GM13976 (cell line): ENCODE data around the gene PSMC4.

Experiments used
- DNase-seq: peaks from one replicate; pipeline ENCODE4 v3.0.0; 2012; ENCODE audit warnings: low spot score
- in situ Hi-C: fragments of 300-500 bp; cut with MboI; formaldehyde crosslinking; loops from one replicate; pipeline ENCODE4 v1.12.0; 2022; ENCODE audit warnings: low sequenced_read_pairs, mixed read lengths, inconsistent platforms; ENCODE audit not compliant: unreplicated experiment
- TF ChIP-seq, protein P1 (sequence below): IDR thresholded peaks from 2 replicates; pipeline ENCODE4 v1.5.1; 2012; ENCODE audit warnings: borderline replicate concordance, mild to moderate bottlenecking; ENCODE audit not compliant: insufficient read depth; ENCODE audit errors: extremely low read depth, missing control alignments, control extremely low read depth

PSMC4 gene

DNA sequence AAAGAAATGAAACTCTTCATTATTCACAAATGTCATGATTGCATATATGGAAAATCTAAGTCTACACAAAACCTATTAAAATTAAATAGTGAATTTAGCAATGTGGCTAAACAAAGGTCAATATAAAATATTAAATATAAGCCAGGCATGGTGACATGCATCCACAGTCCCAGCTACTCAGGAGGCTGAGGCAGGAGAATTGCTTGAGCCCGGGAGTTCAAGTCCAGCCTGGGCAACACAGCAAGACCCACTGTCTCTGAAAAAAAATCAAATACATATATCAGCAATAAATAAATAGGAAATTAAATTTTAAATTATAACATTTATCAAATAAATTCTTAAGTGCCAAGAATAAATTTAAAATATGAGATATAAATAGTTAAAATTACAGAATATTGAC, 11.9 kb downstream of the PSMC4 start:
- in situ Hi-C loops, result no loop called here
- TF ChIP-seq, protein P1, sequence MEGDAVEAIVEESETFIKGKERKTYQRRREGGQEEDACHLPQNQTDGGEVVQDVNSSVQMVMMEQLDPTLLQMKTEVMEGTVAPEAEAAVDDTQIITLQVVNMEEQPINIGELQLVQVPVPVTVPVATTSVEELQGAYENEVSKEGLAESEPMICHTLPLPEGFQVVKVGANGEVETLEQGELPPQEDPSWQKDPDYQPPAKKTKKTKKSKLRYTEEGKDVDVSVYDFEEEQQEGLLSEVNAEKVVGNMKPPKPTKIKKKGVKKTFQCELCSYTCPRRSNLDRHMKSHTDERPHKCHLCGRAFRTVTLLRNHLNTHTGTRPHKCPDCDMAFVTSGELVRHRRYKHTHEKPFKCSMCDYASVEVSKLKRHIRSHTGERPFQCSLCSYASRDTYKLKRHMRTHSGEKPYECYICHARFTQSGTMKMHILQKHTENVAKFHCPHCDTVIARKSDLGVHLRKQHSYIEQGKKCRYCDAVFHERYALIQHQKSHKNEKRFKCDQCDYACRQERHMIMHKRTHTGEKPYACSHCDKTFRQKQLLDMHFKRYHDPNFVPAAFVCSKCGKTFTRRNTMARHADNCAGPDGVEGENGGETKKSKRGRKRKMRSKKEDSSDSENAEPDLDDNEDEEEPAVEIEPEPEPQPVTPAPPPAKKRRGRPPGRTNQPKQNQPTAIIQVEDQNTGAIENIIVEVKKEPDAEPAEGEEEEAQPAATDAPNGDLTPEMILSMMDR, result no peak

DNA sequence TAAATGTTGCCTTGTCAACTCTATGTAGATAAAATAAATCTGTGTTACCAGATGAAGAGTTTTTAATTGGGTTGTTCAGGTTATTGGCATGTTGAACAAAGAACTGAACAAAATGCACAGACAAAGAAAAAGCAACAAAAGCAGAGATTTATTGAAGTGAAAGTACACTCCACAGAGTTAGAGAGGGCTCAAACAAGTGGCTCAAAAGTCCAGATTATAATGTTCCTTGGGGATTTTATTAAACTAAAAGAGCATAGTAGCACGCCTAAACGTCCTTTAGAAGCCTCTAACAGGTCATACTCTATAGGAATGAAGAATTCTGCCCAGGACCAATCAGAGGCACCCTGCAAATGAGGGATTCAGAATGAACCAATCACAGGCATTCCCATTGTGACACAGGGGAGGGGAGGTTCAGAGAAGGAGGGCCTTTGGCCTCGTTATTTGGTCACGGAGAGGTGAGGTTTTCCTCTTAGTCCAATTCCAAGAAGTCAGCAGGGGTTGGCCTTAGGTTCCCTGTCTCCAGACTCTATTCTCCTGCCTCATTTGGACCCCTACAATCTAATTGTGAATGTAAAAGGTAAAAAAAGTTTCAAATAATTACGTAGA, 12.8 kb downstream of the PSMC4 start:
- no peak for DNase-seq
- in situ Hi-C loops, result no loop called here
- TF ChIP-seq, protein P1, result no peak

More for the DNA sequence above, 11.9 kb downstream of the PSMC4 start:
- DNase-seq, result no peak

DNA sequence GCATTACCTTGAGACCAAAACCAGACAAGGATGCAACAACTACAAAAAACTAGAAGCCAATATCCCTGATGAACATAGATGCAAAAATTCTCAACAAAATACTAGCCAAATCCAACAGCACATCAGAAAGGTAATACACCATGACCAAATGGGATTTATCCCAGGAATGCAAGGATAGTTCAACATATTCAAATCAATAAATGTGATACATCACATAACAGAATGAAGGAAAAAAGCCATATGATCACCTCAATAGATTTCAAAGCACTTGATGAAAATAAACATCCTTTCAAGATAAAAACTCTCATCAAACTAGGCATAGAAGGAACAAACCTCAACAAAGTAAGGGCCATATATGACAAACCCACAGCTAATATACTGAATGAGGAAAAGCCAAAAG, 15.7 kb downstream of the PSMC4 start:
- in situ Hi-C loops, result no loop called here

GRCh38 chr19:39987167-39987566, 16.2 kb downstream of the PSMC4 start:
- in situ Hi-C loops, result no loop called here
- TF ChIP-seq, protein P1, result no peak
- no peak for DNase-seq

More for the DNA sequence above, 15.7 kb downstream of the PSMC4 start:
- DNase-seq, result no peak
- TF ChIP-seq, protein P1, result no peak

DNA sequence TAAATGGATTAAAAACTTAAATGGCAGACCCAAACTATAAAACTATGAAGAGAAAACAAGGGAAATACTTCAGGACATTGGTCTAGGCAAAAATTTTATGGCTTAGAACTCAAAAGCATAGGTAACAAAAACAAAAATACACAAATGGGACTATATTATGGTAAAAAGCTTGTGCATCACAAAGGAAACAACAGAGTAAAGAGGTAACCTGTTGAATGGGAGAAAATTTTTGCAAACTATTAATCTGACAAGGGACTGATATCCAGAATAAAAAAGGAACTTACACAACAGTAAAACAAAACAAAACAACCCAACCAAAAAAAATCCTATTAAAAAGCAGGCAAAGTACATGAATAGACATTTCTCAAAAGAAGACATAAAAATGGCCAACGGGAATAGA, 16.6 kb downstream of the PSMC4 start:
- DNase-seq, result no peak
- in situ Hi-C loops, result no loop called here
- TF ChIP-seq, protein P1, result no peak

- no peak for DNase-seq
- in situ Hi-C loops, result no loop called here
- TF ChIP-seq, protein P1, result no peak
Measured at GRCh38 chr19:39993605-39994004, 22.6 kb downstream of the PSMC4 start.

- no peak for DNase-seq
- TF ChIP-seq, protein P1, result no peak
- in situ Hi-C loops, result no loop called here
Measured at GRCh38 chr19:39994361-39994760, 23.4 kb downstream of the PSMC4 start.
